Breast epithelium (tissue), 4 donors: ENCODE results near the gene ANKRD42. TPM values are rescaled to one million over a fixed set of nuclear protein-coding genes. Genes with fewer than 3 reads are reported as not detected.

Experiments used
- DNase-seq, 2 donors: peaks; one replicate each; pipeline ENCODE4 v3.0.0-alpha.2; 2019; ENCODE audit warnings: low spot score in 2 of 2
- H3K27ac ChIP-seq, 2 donors: fragments of 200-600 bp; sonication (generic) in 1 of 2; one replicate each; pipeline ENCODE4 v1.5.1; 2016 to 2019; ENCODE audit warnings: mild to moderate bottlenecking in 1 of 2
- H3K27me3 ChIP-seq, 2 donors: fragments of 200-600 bp; sonication (generic) in 1 of 2; one replicate each; pipeline versions ENCODE4 v1.5.1 to v1.6.0; 2017 to 2019; ENCODE audit warnings: control low read depth in 1 of 2, mild to moderate bottlenecking in 1 of 2
- H3K36me3 ChIP-seq: fragments of 200-600 bp; one replicate; pipeline ENCODE4 v1.5.1; 2019
- H3K4me1 ChIP-seq, 2 donors: fragments of 200-600 bp; sonication (generic); one replicate each; pipeline ENCODE4 v1.5.1; 2016 to 2019; ENCODE audit warnings: control low read depth in 1 of 2
- H3K4me3 ChIP-seq, 3 donors: fragments of 200-600 bp; sonication (generic); 1 replicate in 2 of 3; 2 replicates in 1 of 3; pipeline ENCODE4 v1.5.1; 2016 to 2019; ENCODE audit warnings: mild to moderate bottlenecking in 3 of 3, moderate library complexity in 2 of 3
- H3K9me3 ChIP-seq, 2 donors: fragments of 200-600 bp; sonication (generic) in 1 of 2; one replicate each; pipeline ENCODE4 v1.5.1; 2016 to 2019; ENCODE audit warnings: control low read depth in 1 of 2
- POLR2A ChIP-seq: fragments of 450-650 bp; IDR thresholded peaks from one replicate; pipeline ENCODE4 v1.6.1; 2016; ENCODE audit warnings: antibody characterized with exemption, mild to moderate bottlenecking, moderate library complexity
- POLR2AphosphoS5 ChIP-seq, 3 donors: sonication (generic); formaldehyde crosslinking; IDR thresholded peaks; one replicate each; pipeline ENCODE4 v1.6.1; 2017; ENCODE audit warnings: antibody characterized with exemption in 3 of 3
- intact Hi-C: fragments of 100-400 bp; cut with DNase I; formaldehyde crosslinking; loops from one replicate; pipeline ENCODE4 v1.15.1; 2023; ENCODE audit warnings: low total_unique reads
- total RNA-seq, 3 donors: library from RNA; depleted of rRNA; stranded (reverse); fragments of >200 nt; gene quantifications; one replicate each; pipeline ENCODE4 v1.1.0, GENCODE V29; 2016
- TF ChIP-seq, protein P1 (sequence below), 3 donors: fragments of 450-650 bp; IDR thresholded peaks; one replicate each; pipeline ENCODE4 v1.5.1; 2016 to 2017; ENCODE audit warnings: antibody characterized with exemption in 3 of 3, mild to moderate bottlenecking in 3 of 3, moderate library complexity in 3 of 3

Gene ANKRD42
- total RNA-seq, 3 donors from 2014 or later = 17.0 to 22.7 (median 17.4) TPM

DNA sequence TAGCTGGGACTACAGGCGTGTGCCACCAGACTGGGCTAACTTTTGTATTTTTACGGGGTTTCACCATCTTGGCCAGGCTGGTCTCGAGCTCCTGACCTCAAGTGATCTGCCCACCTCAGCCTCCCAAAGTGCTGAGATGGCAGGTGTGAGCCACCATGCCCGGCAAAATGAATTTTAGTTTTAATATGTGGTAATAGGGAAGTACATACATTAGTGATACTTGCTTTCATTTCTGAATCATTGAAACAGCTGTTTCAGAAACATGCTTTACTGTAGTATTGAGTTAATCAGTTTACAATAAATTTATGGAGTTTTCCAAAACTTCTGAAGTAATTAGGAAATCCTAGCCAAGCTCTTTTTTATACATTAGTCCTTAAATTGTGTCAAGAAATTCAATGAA lies 21.0 kb upstream of the ANKRD42 start:
- DNase-seq = no peak
- no peaks in the 10 kb centered on the region for H3K9me3 ChIP-seq
- H3K4me1 ChIP-seq = peaks cover 0 to 23% of the 10 kb centered on the region in 2 donors
- H3K36me3 ChIP-seq = no peaks in the 10 kb centered on the region
- peak overlapping the region in 1 of 3 donors; percentile 21 for H3K4me3 ChIP-seq
- no peak overlapping the region for H3K27ac ChIP-seq
- H3K27me3 ChIP-seq = no peaks in the 10 kb centered on the region
- intact Hi-C loops = no loop called here
- no peak for TF ChIP-seq POLR2AphosphoS5 (IDR thresholded peaks at IDR 0.05)
- TF ChIP-seq POLR2A = no peak
- TF ChIP-seq, protein P1, sequence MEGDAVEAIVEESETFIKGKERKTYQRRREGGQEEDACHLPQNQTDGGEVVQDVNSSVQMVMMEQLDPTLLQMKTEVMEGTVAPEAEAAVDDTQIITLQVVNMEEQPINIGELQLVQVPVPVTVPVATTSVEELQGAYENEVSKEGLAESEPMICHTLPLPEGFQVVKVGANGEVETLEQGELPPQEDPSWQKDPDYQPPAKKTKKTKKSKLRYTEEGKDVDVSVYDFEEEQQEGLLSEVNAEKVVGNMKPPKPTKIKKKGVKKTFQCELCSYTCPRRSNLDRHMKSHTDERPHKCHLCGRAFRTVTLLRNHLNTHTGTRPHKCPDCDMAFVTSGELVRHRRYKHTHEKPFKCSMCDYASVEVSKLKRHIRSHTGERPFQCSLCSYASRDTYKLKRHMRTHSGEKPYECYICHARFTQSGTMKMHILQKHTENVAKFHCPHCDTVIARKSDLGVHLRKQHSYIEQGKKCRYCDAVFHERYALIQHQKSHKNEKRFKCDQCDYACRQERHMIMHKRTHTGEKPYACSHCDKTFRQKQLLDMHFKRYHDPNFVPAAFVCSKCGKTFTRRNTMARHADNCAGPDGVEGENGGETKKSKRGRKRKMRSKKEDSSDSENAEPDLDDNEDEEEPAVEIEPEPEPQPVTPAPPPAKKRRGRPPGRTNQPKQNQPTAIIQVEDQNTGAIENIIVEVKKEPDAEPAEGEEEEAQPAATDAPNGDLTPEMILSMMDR (IDR thresholded peaks at IDR 0.05) = no peak

DNA sequence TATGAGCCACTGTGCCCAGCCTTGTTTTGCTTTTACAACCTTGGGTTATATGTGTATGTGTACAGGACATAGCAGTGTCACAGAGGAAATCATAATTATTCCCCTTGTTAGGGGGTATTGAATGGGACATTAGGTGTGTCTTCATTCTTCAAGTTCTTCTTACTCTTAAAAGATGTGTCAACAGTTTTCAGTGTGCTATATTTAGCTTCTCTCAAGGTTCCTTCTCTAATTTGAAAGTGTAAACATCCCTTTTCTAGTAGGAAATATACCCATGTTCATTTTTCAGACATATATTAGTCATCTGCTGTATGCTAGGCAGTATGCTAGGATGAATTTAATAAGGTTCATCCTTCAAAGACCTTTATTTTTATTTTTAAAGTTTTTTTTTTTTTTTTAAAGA lies 19.5 kb upstream of the ANKRD42 start:
- TF ChIP-seq POLR2A (no peak), POLR2AphosphoS5 (IDR thresholded peaks at IDR 0.05) (no peak)
- TF ChIP-seq, protein P1 (IDR thresholded peaks at IDR 0.05) = no peak
- Histone ChIP-seq H3K4me3 (no peak overlapping the region), H3K9me3 (no peaks in the 10 kb centered on the region), H3K27ac (no peak overlapping the region), H3K4me1 (peaks cover 0 to 23% of the 10 kb centered on the region in 2 donors), H3K27me3 (no peaks in the 10 kb centered on the region), H3K36me3 (no peaks in the 10 kb centered on the region)
- intact Hi-C loops = no loop called here
- DNase-seq = no peak

DNA sequence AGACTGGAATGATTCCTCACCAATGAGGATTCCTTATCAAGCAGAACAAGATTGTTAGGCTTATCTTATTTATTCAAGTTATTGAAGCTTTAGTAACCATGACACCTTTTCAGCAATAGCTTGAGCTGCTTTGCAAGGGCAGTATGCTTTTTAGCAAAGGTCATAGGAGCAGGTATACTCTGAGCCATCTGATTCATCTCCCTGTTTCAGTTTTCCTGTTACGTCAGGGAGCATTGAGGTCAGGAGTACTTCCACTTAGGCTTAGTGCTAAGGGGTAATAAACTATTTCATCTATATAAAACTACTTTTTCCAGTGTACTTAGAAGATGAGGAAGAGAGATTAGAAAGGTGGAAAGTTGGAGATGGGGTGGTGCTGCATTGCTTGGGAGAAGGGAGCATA lies 17.7 kb upstream of the ANKRD42 start:
- intact Hi-C loops = no loop called here
- TF ChIP-seq POLR2AphosphoS5 (IDR thresholded peaks at IDR 0.05) (no peak), POLR2A (no peak)
- TF ChIP-seq, protein P1 (IDR thresholded peaks at IDR 0.05) = no peak
- H3K27me3 ChIP-seq = no peaks in the 10 kb centered on the region
- H3K27ac ChIP-seq = no peak overlapping the region
- peaks cover 0 to 13% of the 10 kb centered on the region in 2 donors for H3K4me1 ChIP-seq
- no peak for DNase-seq
- H3K9me3 ChIP-seq = no peaks in the 10 kb centered on the region
- peaks cover 6% of the 10 kb centered on the region for H3K36me3 ChIP-seq
- H3K4me3 ChIP-seq = no peak overlapping the region

DNA sequence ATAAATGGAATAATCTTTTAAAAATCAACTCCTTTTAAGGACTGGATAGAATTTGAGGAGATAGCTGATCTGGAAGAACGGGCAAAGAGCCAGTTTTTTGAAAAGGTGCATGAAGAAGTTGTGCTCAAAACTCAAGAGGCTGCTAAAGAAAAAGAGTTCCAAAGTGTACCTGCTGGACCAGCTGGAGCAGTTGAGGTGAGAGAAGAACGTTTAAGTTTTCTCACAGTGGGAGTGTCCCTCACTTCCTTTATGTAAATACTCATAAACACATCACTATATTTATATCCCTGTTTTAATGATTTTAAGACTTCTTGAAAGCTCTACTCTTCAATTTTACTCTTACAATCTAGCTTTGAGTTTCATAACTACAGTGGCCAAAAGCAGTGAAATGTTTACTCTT lies 11.7 kb upstream of the ANKRD42 start:
- TF ChIP-seq, protein P1 (IDR thresholded peaks at IDR 0.05) = no peak
- TF ChIP-seq POLR2AphosphoS5 (IDR thresholded peaks at IDR 0.05) (no peak), POLR2A (no peak)
- H3K9me3 ChIP-seq = no peaks in the 10 kb centered on the region
- intact Hi-C loops = no loop called here
- H3K4me1 ChIP-seq = no peaks in the 10 kb centered on the region
- H3K36me3 ChIP-seq = peaks cover 15% of the 10 kb centered on the region
- no peak overlapping the region for H3K27ac ChIP-seq
- no peaks in the 10 kb centered on the region for H3K27me3 ChIP-seq
- H3K4me3 ChIP-seq = no peak overlapping the region
- DNase-seq = no peak

DNA sequence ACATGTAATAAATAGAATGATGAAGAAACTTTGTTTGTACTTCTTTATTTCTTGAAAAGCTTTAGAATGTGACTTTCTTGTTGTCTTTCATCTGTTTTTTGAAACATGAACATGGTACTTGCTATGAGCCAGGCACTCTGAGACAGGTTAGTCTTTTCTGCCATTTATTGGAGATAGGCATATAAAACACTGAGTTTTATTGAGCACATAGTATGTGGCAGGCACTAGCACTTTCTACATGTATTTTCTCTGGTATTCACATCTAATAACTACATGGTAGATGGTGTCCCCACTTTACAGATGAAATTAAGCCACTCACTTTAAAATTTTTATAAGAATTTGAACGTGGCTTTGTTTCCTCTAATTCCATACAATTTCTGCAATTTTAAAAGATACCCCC lies 7.7 kb upstream of the ANKRD42 start:
- Histone ChIP-seq H3K4me3 (no peak overlapping the region), H3K4me1 (no peaks in the 10 kb centered on the region), H3K27ac (no peak overlapping the region), H3K27me3 (no peaks in the 10 kb centered on the region), H3K36me3 (peaks cover 9% of the 10 kb centered on the region), H3K9me3 (no peaks in the 10 kb centered on the region)
- TF ChIP-seq POLR2A = no peak
- TF ChIP-seq POLR2AphosphoS5 (IDR thresholded peaks at IDR 0.05) = no peak
- TF ChIP-seq, protein P1 (IDR thresholded peaks at IDR 0.05) = no peak
- no peak for DNase-seq
- intact Hi-C loops = no loop called here
